ENCODE data around the gene ENDOU. TPM values are rescaled to one million over a fixed set of nuclear protein-coding genes. Genes with fewer than 3 reads are reported as not detected.

Gene ENDOU
- total and polyA plus RNA-seq, 4 experiments from 2014 or later = not detected

GRCh38 chr12:47747596-47748506 is 22.6 kb upstream of the ENDOU start:
- Mint-ChIP-seq H3K4me3 (no peak overlapping the region), H3K27ac (no peak overlapping the region), H3K4me1 (peaks cover 6 to 18% (median 10%) of the 10 kb centered on the region in 4 donors), H3K9me3 (no peaks in the 10 kb centered on the region), H3K27me3 (peaks cover 0 to 5% of the 10 kb centered on the region in 2 donors), H3K36me3 (no peaks in the 10 kb centered on the region)
- intact Hi-C loops (cut with micrococcal nuclease) = no loop called here
- ChIA-PET CTCF (ENCODE audit: partially characterized antibody) (interaction anchor here (1.4 to 13.8 kb wide), 5 partner anchors 10 to 93 kb away, joined by 3 to 671 read pairs (median 8); partner anchors contain the start of genes RAPGEF3 and SLC48A1), POLR2A (ENCODE audit: partially characterized antibody) (no interaction called here)
- no peak for DNase-seq
- H3K4me1 ChIP-seq (ENCODE audit: insufficient read depth, low read length) = no peaks in the 10 kb centered on the region
- no peaks in the 10 kb centered on the region for H3K36me3 ChIP-seq (ENCODE audit: insufficient read depth, low read length)
- no peak overlapping the region for H3K4me3 ChIP-seq (ENCODE audit: low read length in 2 of 2)
- no peaks in the 10 kb centered on the region for H3K9me3 ChIP-seq (ENCODE audit: control insufficient read depth in 1 of 2, low read length in 2 of 2)
- no peaks in the 10 kb centered on the region for H3K27me3 ChIP-seq (ENCODE audit: insufficient read depth, low read length)
- H3K27ac ChIP-seq (ENCODE audit: low read depth, low read length) = no peak overlapping the region

GRCh38 chr12:47747126-47747525 is 21.8 kb upstream of the ENDOU start:
- Mint-ChIP-seq H3K27ac (no peak overlapping the region), H3K27me3 (peaks cover 0 to 5% of the 10 kb centered on the region in 2 donors), H3K9me3 (no peaks in the 10 kb centered on the region), H3K4me1 (peaks cover 9 to 25% (median 15%) of the 10 kb centered on the region in 4 donors), H3K4me3 (no peak overlapping the region), H3K36me3 (no peaks in the 10 kb centered on the region)
- Histone ChIP-seq H3K36me3 (ENCODE audit: insufficient read depth, low read length) (no peaks in the 10 kb centered on the region), H3K4me3 (ENCODE audit: low read length in 2 of 2) (no peak overlapping the region), H3K4me1 (ENCODE audit: insufficient read depth, low read length) (peaks cover 6% of the 10 kb centered on the region), H3K27me3 (ENCODE audit: insufficient read depth, low read length) (no peaks in the 10 kb centered on the region), H3K9me3 (ENCODE audit: control insufficient read depth in 1 of 2, low read length in 2 of 2) (no peaks in the 10 kb centered on the region), H3K27ac (ENCODE audit: low read depth, low read length) (no peak overlapping the region)
- ChIA-PET POLR2A (ENCODE audit: partially characterized antibody) (no interaction called here), CTCF (ENCODE audit: partially characterized antibody) (interaction anchor here (1.4 to 13.8 kb wide), 5 partner anchors 11 to 94 kb away, joined by 3 to 671 read pairs (median 8); partner anchors contain the start of genes RAPGEF3 and SLC48A1)
- DNase-seq = no peak
- intact Hi-C loops (cut with micrococcal nuclease) = no loop called here

- ChIA-PET CTCF (ENCODE audit: partially characterized antibody) (interaction anchor here (1.0 to 13.8 kb wide), 6 partner anchors 11 to 95 kb away, joined by 3 to 671 read pairs (median 8); partner anchors contain the start of genes RAPGEF3 and SLC48A1), POLR2A (ENCODE audit: partially characterized antibody) (no interaction called here)
- H3K9me3 Mint-ChIP-seq = no peaks in the 10 kb centered on the region
- Histone ChIP-seq H3K4me1 (ENCODE audit: insufficient read depth, low read length) (peaks cover 12% of the 10 kb centered on the region), H3K27ac (ENCODE audit: low read depth, low read length) (no peak overlapping the region), H3K4me3 (ENCODE audit: low read length in 2 of 2) (no peak overlapping the region), H3K9me3 (ENCODE audit: control insufficient read depth in 1 of 2, low read length in 2 of 2) (no peaks in the 10 kb centered on the region), H3K27me3 (ENCODE audit: insufficient read depth, low read length) (no peaks in the 10 kb centered on the region), H3K36me3 (ENCODE audit: insufficient read depth, low read length) (no peaks in the 10 kb centered on the region)
- no peak overlapping the region for H3K27ac Mint-ChIP-seq
- no peaks in the 10 kb centered on the region for H3K36me3 Mint-ChIP-seq
- intact Hi-C loops (cut with micrococcal nuclease) = no loop called here
- H3K4me3 Mint-ChIP-seq = no peak overlapping the region
- peaks cover 13 to 31% (median 20%) of the 10 kb centered on the region in 4 donors for H3K4me1 Mint-ChIP-seq
- peaks cover 0 to 5% of the 10 kb centered on the region in 2 donors for H3K27me3 Mint-ChIP-seq
- no peak for DNase-seq
Observed at GRCh38 chr12:47746523-47746922, 21.2 kb upstream of the ENDOU start.

GRCh38 chr12:47746073-47746472 is 20.8 kb upstream of the ENDOU start:
- Histone ChIP-seq H3K9me3 (ENCODE audit: control insufficient read depth in 1 of 2, low read length in 2 of 2) (no peaks in the 10 kb centered on the region), H3K4me3 (ENCODE audit: low read length in 2 of 2) (no peak overlapping the region), H3K4me1 (ENCODE audit: insufficient read depth, low read length) (peaks cover 16% of the 10 kb centered on the region), H3K27ac (ENCODE audit: low read depth, low read length) (no peak overlapping the region), H3K27me3 (ENCODE audit: insufficient read depth, low read length) (no peaks in the 10 kb centered on the region), H3K36me3 (ENCODE audit: insufficient read depth, low read length) (no peaks in the 10 kb centered on the region)
- POLR2A ChIA-PET (ENCODE audit: partially characterized antibody) = interaction anchor here (1.3 kb wide), 1 partner anchor 8 kb away, joined by 3 read pairs; no protein-coding TSS in a partner anchor
- peaks cover 0 to 5% of the 10 kb centered on the region in 2 donors for H3K27me3 Mint-ChIP-seq
- DNase-seq = no peak
- H3K36me3 Mint-ChIP-seq = no peaks in the 10 kb centered on the region
- H3K4me3 Mint-ChIP-seq = no peak overlapping the region
- peaks cover 18 to 35% (median 24%) of the 10 kb centered on the region in 4 donors for H3K4me1 Mint-ChIP-seq
- H3K27ac Mint-ChIP-seq = no peak overlapping the region
- intact Hi-C loops (cut with micrococcal nuclease) = no loop called here
- CTCF ChIA-PET (ENCODE audit: partially characterized antibody) = interaction anchor here (1.0 to 13.8 kb wide), 4 partner anchors 12 to 90 kb away, joined by 3 to 671 read pairs (median 139); partner anchors contain the start of genes RAPGEF3 and SLC48A1
- no peaks in the 10 kb centered on the region for H3K9me3 Mint-ChIP-seq

- Histone ChIP-seq H3K27me3 (ENCODE audit: insufficient read depth, low read length) (no peaks in the 10 kb centered on the region), H3K27ac (ENCODE audit: low read depth, low read length) (no peak overlapping the region), H3K4me3 (ENCODE audit: low read length in 2 of 2) (no peak overlapping the region), H3K36me3 (ENCODE audit: insufficient read depth, low read length) (no peaks in the 10 kb centered on the region), H3K9me3 (ENCODE audit: control insufficient read depth in 1 of 2, low read length in 2 of 2) (no peaks in the 10 kb centered on the region), H3K4me1 (ENCODE audit: insufficient read depth, low read length) (peaks cover 22% of the 10 kb centered on the region)
- intact Hi-C loops (cut with micrococcal nuclease) = loop anchor here (2.0 kb wide), 1 partner anchor 13 kb away; the partner anchor contains the start of gene RAPGEF3
- Mint-ChIP-seq H3K36me3 (no peaks in the 10 kb centered on the region), H3K4me3 (no peak overlapping the region), H3K9me3 (no peaks in the 10 kb centered on the region), H3K27ac (no peak overlapping the region), H3K4me1 (peaks cover 19 to 40% (median 27%) of the 10 kb centered on the region in 4 donors), H3K27me3 (peaks cover 0 to 5% of the 10 kb centered on the region in 2 donors)
- no peak for DNase-seq
- CTCF ChIA-PET (ENCODE audit: partially characterized antibody) = interaction anchor here (1.0 to 13.8 kb wide), 9 partner anchors 12 to 90 kb away, joined by 3 to 671 read pairs (median 96); partner anchors contain the start of genes HDAC7, RAPGEF3 and SLC48A1
- POLR2A ChIA-PET (ENCODE audit: partially characterized antibody) = interaction anchor here (1.3 to 1.8 kb wide), 2 partner anchors 9 to 74 kb away, joined by 3 to 4 read pairs; partner anchors contain the start of gene HDAC7
Observed at GRCh38 chr12:47745485-47746041, 20.3 kb upstream of the ENDOU start.

- H3K27ac ChIP-seq (ENCODE audit: low read depth, low read length) = no peak overlapping the region
- no peak overlapping the region for H3K4me3 Mint-ChIP-seq
- H3K36me3 Mint-ChIP-seq = no peaks in the 10 kb centered on the region
- ChIA-PET CTCF (ENCODE audit: partially characterized antibody) (interaction anchor here (1.0 to 13.8 kb wide), 20 partner anchors 13 to 101 kb away, joined by 3 to 671 read pairs (median 6); partner anchors contain the start of genes ENDOU, HDAC7, RAPGEF3 and RPAP3), POLR2A (ENCODE audit: partially characterized antibody) (interaction anchor here (1.2 to 4.7 kb wide), 7 partner anchors 10 to 94 kb away, joined by 3 to 29 read pairs (median 6); partner anchors contain the start of genes HDAC7, RAPGEF3 and SLC48A1)
- intact Hi-C loops (cut with micrococcal nuclease) = loop anchor here (1.0 to 2.0 kb wide), 3 partner anchors 14 to 34 kb away; partner anchors contain the start of gene RAPGEF3
- no peaks in the 10 kb centered on the region for H3K27me3 ChIP-seq (ENCODE audit: insufficient read depth, low read length)
- peaks cover 0 to 5% of the 10 kb centered on the region in 2 donors for H3K27me3 Mint-ChIP-seq
- no peak for DNase-seq
- no peaks in the 10 kb centered on the region for H3K9me3 ChIP-seq (ENCODE audit: control insufficient read depth in 1 of 2, low read length in 2 of 2)
- peaks cover 19 to 47% (median 32%) of the 10 kb centered on the region in 4 donors for H3K4me1 Mint-ChIP-seq
- H3K4me1 ChIP-seq (ENCODE audit: insufficient read depth, low read length) = peaks cover 25% of the 10 kb centered on the region
- H3K27ac Mint-ChIP-seq = peak overlapping the region in 1 of 7 donors; percentile 57
- no peaks in the 10 kb centered on the region for H3K9me3 Mint-ChIP-seq
- no peaks in the 10 kb centered on the region for H3K36me3 ChIP-seq (ENCODE audit: insufficient read depth, low read length)
- H3K4me3 ChIP-seq (ENCODE audit: low read length in 2 of 2) = no peak overlapping the region
Observed at GRCh38 chr12:47744778-47745436, 19.6 kb upstream of the ENDOU start.
